Measurements from ENCODE around the gene COL27A1.

- TF ChIP-seq, protein P1, sequence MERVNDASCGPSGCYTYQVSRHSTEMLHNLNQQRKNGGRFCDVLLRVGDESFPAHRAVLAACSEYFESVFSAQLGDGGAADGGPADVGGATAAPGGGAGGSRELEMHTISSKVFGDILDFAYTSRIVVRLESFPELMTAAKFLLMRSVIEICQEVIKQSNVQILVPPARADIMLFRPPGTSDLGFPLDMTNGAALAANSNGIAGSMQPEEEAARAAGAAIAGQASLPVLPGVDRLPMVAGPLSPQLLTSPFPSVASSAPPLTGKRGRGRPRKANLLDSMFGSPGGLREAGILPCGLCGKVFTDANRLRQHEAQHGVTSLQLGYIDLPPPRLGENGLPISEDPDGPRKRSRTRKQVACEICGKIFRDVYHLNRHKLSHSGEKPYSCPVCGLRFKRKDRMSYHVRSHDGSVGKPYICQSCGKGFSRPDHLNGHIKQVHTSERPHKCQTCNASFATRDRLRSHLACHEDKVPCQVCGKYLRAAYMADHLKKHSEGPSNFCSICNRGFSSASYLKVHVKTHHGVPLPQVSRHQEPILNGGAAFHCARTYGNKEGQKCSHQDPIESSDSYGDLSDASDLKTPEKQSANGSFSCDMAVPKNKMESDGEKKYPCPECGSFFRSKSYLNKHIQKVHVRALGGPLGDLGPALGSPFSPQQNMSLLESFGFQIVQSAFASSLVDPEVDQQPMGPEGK (CRISPR knock-in tag; IDR thresholded peaks at IDR 0.05; ENCODE audit: borderline replicate concordance), result no peak
- no peak for TF ChIP-seq CSRNP3 (CRISPR knock-in tag; IDR thresholded peaks at IDR 0.05)
- no peak for TF ChIP-seq CREB5 (CRISPR knock-in tag; IDR thresholded peaks at IDR 0.05; ENCODE audit: low read depth)
- no peak for TF ChIP-seq ZFP30 (CRISPR knock-in tag; IDR thresholded peaks at IDR 0.05)
- TF ChIP-seq PPARA (CRISPR knock-in tag; IDR thresholded peaks at IDR 0.05; ENCODE audit: borderline replicate concordance), result no peak
- TF ChIP-seq TOX (CRISPR knock-in tag; IDR thresholded peaks at IDR 0.05; ENCODE audit: borderline replicate concordance), result no peak
- TF ChIP-seq BACH2 (CRISPR knock-in tag; IDR thresholded peaks at IDR 0.05; ENCODE audit: borderline replicate concordance), result no peak
- TF ChIP-seq ISL1 (CRISPR knock-in tag; IDR thresholded peaks at IDR 0.05), result no peak
- no peak for TF ChIP-seq ZFP3 (CRISPR knock-in tag; IDR thresholded peaks at IDR 0.05)
- no peak for TF ChIP-seq ARNTL (CRISPR knock-in tag; IDR thresholded peaks at IDR 0.05; ENCODE audit: borderline replicate concordance, low read depth)
- TF ChIP-seq ESRRG (CRISPR knock-in tag; IDR thresholded peaks at IDR 0.05), result no peak
- no peak for TF ChIP-seq RARB (CRISPR knock-in tag; IDR thresholded peaks at IDR 0.05)
- TF ChIP-seq TCF4 (CRISPR knock-in tag; IDR thresholded peaks at IDR 0.05; ENCODE audit: borderline replicate concordance), result no peak
Observed at GRCh38 chr9:114302727-114303126, 147.4 kb downstream of the COL27A1 start.
